Neuronal stem cell (in vitro differentiated cells): Measurements from ENCODE around the gene MAPK14.

Experiments
- DNase-seq: peaks from one replicate; pipeline ENCODE4 v3.0.0-alpha.2; 2013; ENCODE audit warnings: low spot score
- H2AFZ ChIP-seq: one replicate; pipeline ENCODE4 v1.6.1; 2013; ENCODE audit warnings: mild to moderate bottlenecking, low read length, inconsistent platforms
- H2AK5ac ChIP-seq: 2 replicates; pipeline ENCODE4 v1.6.1; 2013; ENCODE audit warnings: low read depth, mild to moderate bottlenecking, inconsistent platforms, low read length, moderate library complexity, mixed read lengths
- H2BK120ac ChIP-seq: 2 replicates; pipeline ENCODE4 v1.6.1; 2013; ENCODE audit warnings: low read depth, mild to moderate bottlenecking, inconsistent platforms, low read length, moderate library complexity, mixed read lengths
- H2BK12ac ChIP-seq: one replicate; pipeline ENCODE4 v1.6.1; 2013; ENCODE audit warnings: low read length, inconsistent platforms
- H2BK15ac ChIP-seq: 2 replicates; pipeline ENCODE4 v1.6.1; 2013; ENCODE audit warnings: mild to moderate bottlenecking, low read length, inconsistent platforms, mixed read lengths
- H2BK5ac ChIP-seq: one replicate; pipeline ENCODE4 v1.6.1; 2013; ENCODE audit warnings: inconsistent platforms, mild to moderate bottlenecking, low read length, moderate library complexity
- H3K14ac ChIP-seq: one replicate; pipeline ENCODE4 v1.6.1; 2013; ENCODE audit warnings: low read length, inconsistent platforms
- H3K18ac ChIP-seq: 2 replicates; pipeline ENCODE4 v1.6.1; 2013; ENCODE audit warnings: low read length, inconsistent platforms
- H3K23ac ChIP-seq: 2 replicates; pipeline ENCODE4 v1.6.1; 2013; ENCODE audit warnings: low read depth, mild to moderate bottlenecking, mixed read lengths, low read length, inconsistent platforms; ENCODE audit not compliant: poor library complexity
- H3K27ac ChIP-seq: replicated peaks from 3 replicates; pipeline ENCODE4 v1.5.1; 2013; ENCODE audit warnings: low read length, inconsistent platforms
- H3K27me3 ChIP-seq, 3 experiments: 2 replicates each; pipeline ENCODE4 v1.6.1; 2013; ENCODE audit warnings: low read length in 3 of 3, mild to moderate bottlenecking in 2 of 3, inconsistent platforms in 1 of 3, low read depth in 1 of 3, mixed read lengths in 1 of 3, moderate library complexity in 1 of 3; ENCODE audit not compliant: control insufficient read depth in 3 of 3, insufficient read depth in 3 of 3
- H3K36me3 ChIP-seq, 2 donors: replicated peaks in 1 of 2; 2 replicates each; pipeline ENCODE4 v1.6.1; 2013; ENCODE audit warnings: low read length in 2 of 2; ENCODE audit not compliant: control insufficient read depth in 2 of 2, insufficient read depth in 2 of 2
- H3K4ac ChIP-seq: 2 replicates; pipeline ENCODE4 v1.6.1; 2013; ENCODE audit warnings: inconsistent platforms, mild to moderate bottlenecking, low read length, moderate library complexity
- H3K4me1 ChIP-seq, 2 donors: 1 replicate in 1 of 2; 2 replicates in 1 of 2; pipeline ENCODE4 v1.6.1; 2013; ENCODE audit warnings: low read length in 2 of 2, low read depth in 1 of 2; ENCODE audit not compliant: control insufficient read depth in 2 of 2, insufficient read depth in 1 of 2
- H3K4me2 ChIP-seq: one replicate; pipeline ENCODE4 v1.6.1; 2013; ENCODE audit warnings: mild to moderate bottlenecking, low read length, inconsistent platforms; ENCODE audit not compliant: insufficient read depth, poor library complexity, severe bottlenecking
- H3K4me3 ChIP-seq, 2 donors: 2 replicates each; pipeline ENCODE4 v1.5.1; 2013; ENCODE audit warnings: low read length in 2 of 2, mild to moderate bottlenecking in 2 of 2, inconsistent platforms in 1 of 2, moderate library complexity in 1 of 2
- H3K79me1 ChIP-seq: one replicate; pipeline ENCODE4 v1.6.1; 2013; ENCODE audit warnings: low read depth, mild to moderate bottlenecking, inconsistent platforms, low read length, moderate library complexity
- H3K9ac ChIP-seq: one replicate; pipeline ENCODE4 v1.6.1; 2013; ENCODE audit warnings: mild to moderate bottlenecking, low read depth, low read length, inconsistent platforms; ENCODE audit not compliant: poor library complexity
- H3K9me3 ChIP-seq, 2 donors: replicated peaks in 1 of 2; 2 replicates each; pipeline versions ENCODE3 to v1.6.1; 2013; ENCODE audit warnings: low read length in 2 of 2, mild to moderate bottlenecking in 2 of 2, inconsistent platforms in 1 of 2, low read depth in 1 of 2, mixed read lengths in 1 of 2, moderate library complexity in 1 of 2; ENCODE audit not compliant: control insufficient read depth in 2 of 2, insufficient read depth in 1 of 2
- H4K8ac ChIP-seq: one replicate; pipeline ENCODE4 v1.6.1; 2013; ENCODE audit warnings: low read depth, mild to moderate bottlenecking, inconsistent platforms, low read length, moderate library complexity
- H4K91ac ChIP-seq: one replicate; pipeline ENCODE4 v1.6.1; 2013; ENCODE audit warnings: low read length, low read depth, mild to moderate bottlenecking, inconsistent platforms; ENCODE audit not compliant: poor library complexity
- WGBS, 2 donors: extraction: QIAGEN DNeasy Blood & Tissue Kit; methylation state at CpG; one replicate each; pipeline ENCODE4 v1.1.7; 2013; ENCODE audit warnings: missing lambda C conversion rate in 2 of 2, mixed read lengths in 1 of 2; ENCODE audit not compliant: insufficient read length in 2 of 2, insufficient replicate concordance in 1 of 2; ENCODE audit errors: extremely low coverage in 2 of 2; 5-methylcytosine and 5-hydroxymethylcytosine counted together

Gene MAPK14

GRCh38 chr6:36133148-36133547, 105.5 kb downstream of the MAPK14 start:
- no peak overlapping the region for H2BK5ac ChIP-seq
- H3K14ac ChIP-seq = no peak overlapping the region
- peaks cover 11 to 20% of the 10 kb centered on the region in 2 donors for H3K4me1 ChIP-seq
- peaks cover 4 to 37% (median 28%) of the 10 kb centered on the region in 3 experiments for H3K27me3 ChIP-seq
- H2BK15ac ChIP-seq = no peak overlapping the region
- H3K4me3 ChIP-seq = no peak overlapping the region
- H3K9ac ChIP-seq = no peak overlapping the region
- H3K79me1 ChIP-seq = no peaks in the 10 kb centered on the region
- H3K4me2 ChIP-seq = no peak overlapping the region
- H4K91ac ChIP-seq = no peak overlapping the region
- H2AFZ ChIP-seq = no peak overlapping the region
- no peak overlapping the region for H3K18ac ChIP-seq
- no peaks in the 10 kb centered on the region for H3K36me3 ChIP-seq
- no peak overlapping the region for H2BK12ac ChIP-seq
- H3K9me3 ChIP-seq = no peaks in the 10 kb centered on the region
- H3K4ac ChIP-seq = no peak overlapping the region
- no peak overlapping the region for H2AK5ac ChIP-seq
- no peak overlapping the region for H3K23ac ChIP-seq
- no peak overlapping the region for H4K8ac ChIP-seq
- H2BK120ac ChIP-seq = no peak overlapping the region
- WGBS, 2 donors = no CpG with 5 or more reads among the region's 4 CpGs
- no peak overlapping the region for H3K27ac ChIP-seq
- no peak for DNase-seq

GRCh38 chr6:36133912-36134311, 106.3 kb downstream of the MAPK14 start:
- Histone ChIP-seq H2AFZ (no peak overlapping the region), H3K4ac (no peak overlapping the region), H3K14ac (no peak overlapping the region), H2BK12ac (no peak overlapping the region), H2BK15ac (no peak overlapping the region), H3K18ac (no peak overlapping the region), H3K9me3 (no peaks in the 10 kb centered on the region), H3K4me2 (no peak overlapping the region), H3K27ac (no peak overlapping the region), H3K27me3 (peaks cover 4 to 34% (median 28%) of the 10 kb centered on the region in 3 experiments), H2BK5ac (no peak overlapping the region), H2AK5ac (no peak overlapping the region), H3K4me3 (no peak overlapping the region), H3K4me1 (peaks cover 12 to 20% of the 10 kb centered on the region in 2 donors), H3K79me1 (no peaks in the 10 kb centered on the region), H3K9ac (no peak overlapping the region), H2BK120ac (no peak overlapping the region), H3K36me3 (no peaks in the 10 kb centered on the region), H3K23ac (no peak overlapping the region), H4K91ac (no peak overlapping the region), H4K8ac (no peak overlapping the region)
- WGBS, 2 donors = no CpG with 5 or more reads among the region's 4 CpGs
- DNase-seq = no peak

GRCh38 chr6:36135053-36135731, 107.6 kb downstream of the MAPK14 start:
- no peak overlapping the region for H2AK5ac ChIP-seq
- no peak overlapping the region for H3K27ac ChIP-seq
- H4K8ac ChIP-seq = no peak overlapping the region
- H3K23ac ChIP-seq = no peak overlapping the region
- H2BK5ac ChIP-seq = no peak overlapping the region
- H3K9me3 ChIP-seq = no peaks in the 10 kb centered on the region
- peaks cover 2 to 26% (median 24%) of the 10 kb centered on the region in 3 experiments for H3K27me3 ChIP-seq
- H3K4me3 ChIP-seq = no peak overlapping the region
- H2BK120ac ChIP-seq = no peak overlapping the region
- no peak overlapping the region for H3K4ac ChIP-seq
- H3K9ac ChIP-seq = no peak overlapping the region
- no peak for DNase-seq
- no peak overlapping the region for H2BK15ac ChIP-seq
- H3K36me3 ChIP-seq = no peaks in the 10 kb centered on the region
- no peak overlapping the region for H4K91ac ChIP-seq
- H3K4me1 ChIP-seq = peaks cover 12 to 17% of the 10 kb centered on the region in 2 donors
- no peak overlapping the region for H3K4me2 ChIP-seq
- H2BK12ac ChIP-seq = no peak overlapping the region
- WGBS, 2 donors = no CpG with 5 or more reads among the region's 13 CpGs
- H3K18ac ChIP-seq = no peak overlapping the region
- H3K14ac ChIP-seq = no peak overlapping the region
- H3K79me1 ChIP-seq = no peaks in the 10 kb centered on the region
- no peak overlapping the region for H2AFZ ChIP-seq

GRCh38 chr6:36136034-36136433, 108.4 kb downstream of the MAPK14 start:
- WGBS, 2 donors = no CpG with 5 or more reads among the region's 2 CpGs
- Histone ChIP-seq H3K4me1 (peaks cover 8 to 15% of the 10 kb centered on the region in 2 donors), H3K79me1 (no peaks in the 10 kb centered on the region), H3K4me2 (no peak overlapping the region), H3K9ac (no peak overlapping the region), H3K4me3 (no peak overlapping the region), H3K4ac (no peak overlapping the region), H2AFZ (no peak overlapping the region), H3K9me3 (no peaks in the 10 kb centered on the region), H3K23ac (no peak overlapping the region), H4K91ac (no peak overlapping the region), H4K8ac (no peak overlapping the region), H2AK5ac (no peak overlapping the region), H2BK5ac (no peak overlapping the region), H3K14ac (no peak overlapping the region), H3K27ac (no peak overlapping the region), H2BK15ac (no peak overlapping the region), H3K27me3 (peaks cover under 1 to 21% (median 18%) of the 10 kb centered on the region in 3 experiments), H2BK12ac (no peak overlapping the region), H2BK120ac (no peak overlapping the region), H3K18ac (no peak overlapping the region), H3K36me3 (no peaks in the 10 kb centered on the region)
- DNase-seq = no peak
